ENCODE results near the gene NHP2. TPM values are rescaled to one million over a fixed set of nuclear protein-coding genes. Genes with fewer than 3 reads are reported as not detected.
A peak's percentile ranks its signal among the peaks of the same experiment; 100 is the strongest.

NHP2 gene
- total RNA-seq, 4 donors from 2014 or later: 109 to 257 (median 177) TPM

- Histone ChIP-seq H3K36me3 (no peaks in the 10 kb centered on the region), H3K9me3 (no peaks in the 10 kb centered on the region), H3K4me3 (replicated peaks in 1 of 3) (no peak overlapping the region), H3K4me1 (peaks cover 0 to 5% of the 10 kb centered on the region in 2 donors), H3K27me3 (no peaks in the 10 kb centered on the region), H3K27ac (no peak overlapping the region)
- intact Hi-C loops (cut with DNase I): no loop called here
- no peak for DNase-seq
- TF ChIP-seq POLR2A (IDR thresholded peaks at IDR 0.05): no peak
- 64 to 82% methylated on average over 11 of the region's 12 CpGs for WGBS, 2 donors
These were observed 38.4 kb downstream of the NHP2 start for GRCh38 chr5:178115136-178115813.

GRCh38 chr5:178114325-178115135 lies 39.2 kb downstream of the NHP2 start:
- DNase-seq: no peak
- intact Hi-C loops (cut with DNase I): no loop called here
- TF ChIP-seq CTCF (IDR thresholded peaks at IDR 0.05) (no peak), POLR2A (IDR thresholded peaks at IDR 0.05) (no peak)
- Histone ChIP-seq H3K27me3 (no peaks in the 10 kb centered on the region), H3K27ac (peak overlapping the region in 1 of 3 donors; percentile 47), H3K9me3 (no peaks in the 10 kb centered on the region), H3K36me3 (no peaks in the 10 kb centered on the region), H3K4me3 (replicated peaks in 1 of 3) (peak overlapping the region in 1 of 3 donors; percentile 59), H3K4me1 (peaks cover 0 to 5% of the 10 kb centered on the region in 2 donors)
- WGBS, 2 donors: 43 to 45% methylated on average over 17 to 22 of the region's 28 CpGs

GRCh38 chr5:178113841-178114324 lies 39.8 kb downstream of the NHP2 start:
- no peaks in the 10 kb centered on the region for H3K36me3 ChIP-seq
- peaks cover 3 to 8% of the 10 kb centered on the region in 2 donors for H3K4me1 ChIP-seq
- no peak for TF ChIP-seq POLR2A (IDR thresholded peaks at IDR 0.05)
- no peak for TF ChIP-seq CTCF (IDR thresholded peaks at IDR 0.05)
- 21 to 30% methylated on average over 2 of the region's 41 CpGs for WGBS, 2 donors
- peak overlapping the region in 2 of 3 donors; percentile 39 to 59 for H3K4me3 ChIP-seq (replicated peaks in 1 of 3)
- no peaks in the 10 kb centered on the region for H3K9me3 ChIP-seq
- no peaks in the 10 kb centered on the region for H3K27me3 ChIP-seq
- DNase-seq: peak in 1 of 2 donors; percentile 31
- peak overlapping the region in 1 of 3 donors; percentile 47 for H3K27ac ChIP-seq
- intact Hi-C loops (cut with DNase I): no loop called here

- TF ChIP-seq POLR2A (IDR thresholded peaks at IDR 0.05) (peak in 1 of 2 donors; percentile 24), CTCF (IDR thresholded peaks at IDR 0.05) (no peak)
- peak within 1 kb of the TSS in 1 of 3 donors; percentile 47 for H3K27ac ChIP-seq
- peaks cover 8 to 9% of the 10 kb centered on the region in 2 donors for H3K4me1 ChIP-seq
- no peaks in the 10 kb centered on the region for H3K36me3 ChIP-seq
- H3K9me3 ChIP-seq: no peaks in the 10 kb centered on the region
- H3K27me3 ChIP-seq: no peaks in the 10 kb centered on the region
- H3K4me3 ChIP-seq (replicated peaks in 1 of 3): peak within 1 kb of the TSS in 2 of 3 donors; percentile 39 to 59
- DNase-seq: peak; percentile 80 to 83
- 3% methylated on average over 17 to 21 of the region's 96 CpGs for WGBS, 2 donors
- intact Hi-C loops (cut with DNase I): no loop called here
These were observed 40.4 kb downstream of the NHP2 start, which contains the start of gene N4BP3 for GRCh38 chr5:178113141-178113787. TSS of gene N4BP3 (plus strand) at chr5:178113532. CDS start at chr5:178119584, 6,052 bp downstream.

GRCh38 chr5:178112545-178112944 lies 41.1 kb downstream of the NHP2 start:
- TF ChIP-seq POLR2A (IDR thresholded peaks at IDR 0.05) (no peak), CTCF (IDR thresholded peaks at IDR 0.05) (no peak)
- no peaks in the 10 kb centered on the region for H3K36me3 ChIP-seq
- 76 to 89% methylated on average over 5 of the region's 5 CpGs for WGBS, 2 donors
- no peaks in the 10 kb centered on the region for H3K27me3 ChIP-seq
- peaks cover 8 to 16% of the 10 kb centered on the region in 2 donors for H3K4me1 ChIP-seq
- intact Hi-C loops (cut with DNase I): no loop called here
- H3K9me3 ChIP-seq: no peaks in the 10 kb centered on the region
- H3K4me3 ChIP-seq (replicated peaks in 1 of 3): no peak overlapping the region
- no peak for DNase-seq
- no peak overlapping the region for H3K27ac ChIP-seq

All from thyroid gland (tissue), 4 donors.